OCI-LY3 (cell line): ENCODE data around the gene NUDT4B.
"Not testable (repeated sequence)": the region's sequence is repeated elsewhere in the genome, so short reads cannot be mapped to it uniquely, and the experiment has no call there.

Source experiments
- H2AFZ ChIP-seq: fragments of 200-600, 300-600 bp; shearing (Covaris generic); 2 replicates; pipeline ENCODE4 v1.6.0; 2014; ENCODE audit warnings: antibody characterized with exemption, low read depth, low read length
- H3K27ac ChIP-seq: fragments of 200-600, 300-600 bp; sonication (generic); 2 replicates; pipeline ENCODE4 v1.5.1; 2014; ENCODE audit warnings: mild to moderate bottlenecking, low read length, moderate library complexity, mixed read lengths
- H3K27me3 ChIP-seq: fragments of 200-600, 300-600 bp; sonication (generic); 2 replicates; pipeline ENCODE4 v1.6.1; 2014; ENCODE audit warnings: low read depth, low read length, mixed read lengths
- H3K36me3 ChIP-seq: fragments of 200-600, 300-600 bp; sonication (generic); replicated peaks from 2 replicates; pipeline ENCODE3; 2014; ENCODE audit warnings: low read depth, low read length, mixed read lengths
- H3K4me1 ChIP-seq: fragments of 300-600, 200-600 bp; sonication (generic); 2 replicates; pipeline ENCODE4 v1.6.1; 2014; ENCODE audit warnings: low read length, mixed read lengths
- H3K4me2 ChIP-seq: fragments of 200-600, 300-600 bp; sonication (generic); 2 replicates; pipeline ENCODE4 v1.6.1; 2014; ENCODE audit warnings: low read length, mixed read lengths
- H3K4me3 ChIP-seq: fragments of 300-600, 200-600 bp; sonication (generic); 2 replicates; pipeline ENCODE4 v1.5.1; 2014; ENCODE audit warnings: antibody characterized with exemption, mild to moderate bottlenecking, low read length, moderate library complexity
- H3K79me2 ChIP-seq: fragments of 300-600, 200-600 bp; shearing (Covaris generic); 2 replicates; pipeline ENCODE4 v1.6.1; 2014; ENCODE audit warnings: mild to moderate bottlenecking, low read length, mixed read lengths
- H3K9ac ChIP-seq: fragments of 300-600, 200-600 bp; shearing (Covaris generic); 2 replicates; pipeline ENCODE4 v1.6.0; 2014; ENCODE audit warnings: mild to moderate bottlenecking, low read length, moderate library complexity
- H3K9me3 ChIP-seq: fragments of 200-600, 300-600 bp; shearing (Covaris generic); 2 replicates; pipeline ENCODE4 v1.6.1; 2014; ENCODE audit warnings: low read length, mixed read lengths; ENCODE audit not compliant: insufficient read depth
- H4K20me1 ChIP-seq: fragments of 200-600, 300-600 bp; sonication (generic); 2 replicates; pipeline ENCODE4 v1.6.1; 2016; ENCODE audit warnings: low read length, mixed read lengths; ENCODE audit not compliant: insufficient read depth

The NUDT4B gene

DNA sequence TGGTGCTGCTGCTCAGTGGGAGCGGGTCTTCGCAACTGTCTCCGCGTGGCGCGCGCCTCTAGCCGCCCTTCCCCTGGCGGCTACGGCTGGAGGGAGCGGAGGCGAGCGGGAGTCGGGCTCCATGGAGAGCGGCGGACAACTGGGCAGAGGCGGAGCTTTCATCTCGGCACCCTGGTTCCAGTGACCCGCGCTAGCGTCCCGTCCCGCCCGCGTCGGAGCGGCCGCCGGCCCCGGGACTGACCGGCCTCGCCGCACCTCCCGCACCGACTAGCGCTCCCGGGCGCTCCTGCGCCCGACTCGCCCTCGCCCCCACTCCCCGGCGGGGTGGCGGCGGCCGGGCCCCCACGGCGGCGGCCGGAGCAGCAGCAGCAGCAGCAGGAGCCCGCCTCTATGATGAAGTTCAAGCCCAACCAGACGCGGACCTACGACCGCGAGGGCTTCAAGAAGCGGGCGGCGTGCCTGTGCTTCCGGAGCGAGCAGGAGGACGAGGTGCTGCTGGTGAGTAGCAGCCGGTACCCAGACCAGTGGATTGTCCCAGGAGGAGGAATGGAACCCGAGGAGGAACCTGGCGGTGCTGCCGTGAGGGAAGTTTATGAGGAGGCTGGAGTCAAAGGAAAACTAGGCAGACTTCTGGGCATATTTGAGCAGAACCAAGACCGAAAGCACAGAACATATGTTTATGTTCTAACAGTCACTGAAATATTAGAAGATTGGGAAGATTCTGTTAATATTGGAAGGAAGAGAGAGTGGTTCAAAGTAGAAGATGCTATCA lies at the start of gene NUDT4B:
TSS of gene NUDT4B (plus strand) at position 212 of the 772 bp plus-strand sequence. CDS start at position 391, 179 bp downstream.
- H3K4me3 ChIP-seq, H3K27ac ChIP-seq, H3K9me3 ChIP-seq, H3K9ac ChIP-seq, H4K20me1 ChIP-seq, H3K79me2 ChIP-seq, H3K27me3 ChIP-seq, H3K4me1 ChIP-seq, H2AFZ ChIP-seq, H3K36me3 ChIP-seq, H3K4me2 ChIP-seq: not testable (repeated sequence)

DNA sequence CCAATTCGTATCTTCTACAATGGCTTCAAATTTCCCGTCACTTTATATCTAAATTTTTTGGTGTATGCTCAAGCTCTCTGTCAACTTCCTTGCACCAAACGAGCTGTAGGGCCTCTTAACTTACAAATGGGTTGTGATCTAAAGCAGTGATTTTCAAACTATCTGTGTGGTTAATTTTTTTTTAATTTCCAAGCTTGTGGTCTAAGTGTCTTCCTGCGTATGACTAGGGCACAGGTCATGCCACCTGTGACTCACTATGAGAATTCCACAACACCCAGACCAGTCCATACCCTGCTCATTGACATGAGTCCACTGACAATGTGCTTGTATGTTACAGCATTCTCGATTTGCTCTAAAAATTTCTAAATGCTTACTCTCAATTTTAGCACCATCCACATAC lies 49.2 kb upstream of the NUDT4B start:
- not testable (repeated sequence) for H3K9me3 ChIP-seq, H2AFZ ChIP-seq, H3K9ac ChIP-seq, H4K20me1 ChIP-seq, H3K27ac ChIP-seq, H3K27me3 ChIP-seq, H3K36me3 ChIP-seq, H3K4me3 ChIP-seq, H3K4me2 ChIP-seq, H3K4me1 ChIP-seq, H3K79me2 ChIP-seq

DNA sequence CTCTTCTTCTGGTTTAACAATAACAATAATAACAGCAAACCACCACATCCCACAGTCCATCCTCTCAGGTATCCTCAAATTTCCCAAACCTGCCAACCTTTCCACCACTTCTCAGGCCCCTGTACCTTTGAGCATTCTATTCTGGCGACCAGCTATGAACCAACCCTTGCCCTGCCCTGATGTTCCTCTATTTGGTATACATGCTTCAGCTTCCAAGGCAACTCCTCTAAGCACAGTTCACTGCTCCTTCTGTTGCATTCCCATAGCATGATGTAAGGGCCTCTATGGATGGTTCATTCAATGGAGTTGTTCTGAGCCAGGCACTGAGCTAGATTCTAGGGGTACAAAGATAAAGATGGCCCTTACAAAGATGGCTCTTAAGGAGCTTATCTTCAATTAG lies 46.3 kb upstream of the NUDT4B start:
- H3K27ac ChIP-seq, H3K4me3 ChIP-seq, H3K36me3 ChIP-seq, H4K20me1 ChIP-seq, H3K9me3 ChIP-seq, H3K4me1 ChIP-seq, H3K27me3 ChIP-seq, H3K9ac ChIP-seq, H3K79me2 ChIP-seq, H3K4me2 ChIP-seq, H2AFZ ChIP-seq: not testable (repeated sequence)

DNA sequence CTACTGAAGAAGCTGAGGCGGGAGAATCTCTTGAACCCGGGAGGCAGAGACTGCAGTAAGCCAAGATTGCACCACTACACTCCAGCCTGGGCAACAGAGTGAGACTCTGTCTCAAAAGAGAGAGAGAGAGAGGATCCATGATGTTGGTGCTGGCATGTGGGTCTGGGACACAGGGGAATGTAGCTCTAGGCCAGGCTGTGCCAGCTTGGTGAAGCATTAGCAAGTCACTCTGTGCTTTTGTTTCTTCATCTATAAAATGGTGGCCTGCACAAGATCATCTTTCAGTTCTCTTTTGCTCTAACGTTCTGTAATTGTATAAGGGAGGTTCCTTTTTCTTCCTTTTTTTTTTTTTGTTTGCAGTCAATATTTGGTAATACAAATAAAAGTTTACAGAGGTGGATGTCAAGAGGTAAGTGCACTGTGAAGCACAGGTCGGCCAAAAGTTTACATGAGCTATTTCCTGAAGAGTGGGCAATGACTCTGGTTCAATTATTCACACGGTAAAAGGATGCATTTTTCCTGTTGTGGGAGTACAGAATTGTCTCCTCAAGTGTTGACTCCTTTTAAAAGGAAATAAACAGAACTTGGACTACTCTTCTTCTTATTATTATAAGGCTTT lies 44.5 kb upstream of the NUDT4B start:
- not testable (repeated sequence) for H3K27ac ChIP-seq, H3K4me3 ChIP-seq, H3K79me2 ChIP-seq, H2AFZ ChIP-seq, H3K9ac ChIP-seq, H3K4me2 ChIP-seq, H4K20me1 ChIP-seq, H3K4me1 ChIP-seq, H3K9me3 ChIP-seq, H3K36me3 ChIP-seq, H3K27me3 ChIP-seq

DNA sequence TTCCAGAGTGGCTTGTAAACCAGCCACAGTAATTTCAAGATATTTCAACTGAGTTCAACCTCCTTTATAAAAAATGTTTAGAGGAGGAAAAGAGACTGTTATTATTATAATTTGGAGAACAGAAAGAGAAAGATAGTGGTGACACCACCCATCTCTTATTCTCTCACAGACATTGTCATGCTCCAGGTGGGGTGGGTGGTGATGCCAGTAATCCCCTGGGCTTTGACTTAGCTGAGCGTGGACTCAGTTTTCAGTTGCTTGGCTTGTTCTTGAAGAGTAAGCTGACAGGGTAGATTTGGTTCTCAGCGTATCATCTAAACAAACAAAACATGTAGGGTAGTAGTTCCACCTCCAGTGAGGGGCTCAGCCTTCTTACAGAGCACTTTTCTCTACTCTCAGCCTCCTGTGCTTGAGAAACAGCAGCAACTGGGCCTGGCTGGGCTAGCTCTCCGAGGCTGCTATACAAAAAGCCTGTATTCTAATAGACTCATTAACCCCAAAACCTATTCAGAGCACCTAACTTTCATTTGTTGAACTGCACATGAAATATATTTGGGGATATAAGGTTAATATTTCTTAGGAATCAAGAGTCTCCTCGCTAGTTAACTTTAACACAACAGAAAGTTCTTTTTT lies 43.1 kb upstream of the NUDT4B start:
- not testable (repeated sequence) for H3K4me1 ChIP-seq, H3K9me3 ChIP-seq, H3K4me2 ChIP-seq, H3K79me2 ChIP-seq, H3K9ac ChIP-seq, H3K27ac ChIP-seq, H3K4me3 ChIP-seq, H3K27me3 ChIP-seq, H3K36me3 ChIP-seq, H2AFZ ChIP-seq, H4K20me1 ChIP-seq

DNA sequence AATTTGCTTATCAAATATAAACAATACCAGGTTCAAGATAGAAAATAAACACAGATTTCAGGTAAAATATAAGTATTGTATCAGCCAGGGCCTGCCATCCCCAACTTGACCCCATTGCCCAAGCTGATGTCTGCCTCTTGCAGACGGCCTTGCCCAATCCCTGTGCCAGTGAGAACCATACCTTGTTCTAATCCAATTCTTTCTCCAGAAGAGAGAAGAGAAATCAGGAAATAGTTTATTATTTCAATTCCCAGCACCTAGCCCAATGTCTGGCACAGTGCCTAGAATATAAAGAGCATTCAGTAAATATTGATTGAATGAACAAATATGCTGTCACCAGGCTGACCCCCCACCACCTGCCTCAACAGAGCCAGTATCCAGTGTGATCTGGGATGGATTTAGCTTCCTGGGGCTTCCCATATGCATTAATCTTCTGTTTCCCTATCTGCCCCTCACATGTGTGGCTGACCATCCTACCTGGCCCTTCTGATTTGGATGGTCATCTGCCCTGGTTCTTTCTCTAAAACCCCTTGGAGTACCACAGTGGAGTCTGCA lies 39.7 kb upstream of the NUDT4B start:
- H3K4me3 ChIP-seq, H2AFZ ChIP-seq, H3K36me3 ChIP-seq, H3K4me2 ChIP-seq, H3K9me3 ChIP-seq, H3K27me3 ChIP-seq, H4K20me1 ChIP-seq, H3K79me2 ChIP-seq, H3K4me1 ChIP-seq, H3K27ac ChIP-seq, H3K9ac ChIP-seq: not testable (repeated sequence)

DNA sequence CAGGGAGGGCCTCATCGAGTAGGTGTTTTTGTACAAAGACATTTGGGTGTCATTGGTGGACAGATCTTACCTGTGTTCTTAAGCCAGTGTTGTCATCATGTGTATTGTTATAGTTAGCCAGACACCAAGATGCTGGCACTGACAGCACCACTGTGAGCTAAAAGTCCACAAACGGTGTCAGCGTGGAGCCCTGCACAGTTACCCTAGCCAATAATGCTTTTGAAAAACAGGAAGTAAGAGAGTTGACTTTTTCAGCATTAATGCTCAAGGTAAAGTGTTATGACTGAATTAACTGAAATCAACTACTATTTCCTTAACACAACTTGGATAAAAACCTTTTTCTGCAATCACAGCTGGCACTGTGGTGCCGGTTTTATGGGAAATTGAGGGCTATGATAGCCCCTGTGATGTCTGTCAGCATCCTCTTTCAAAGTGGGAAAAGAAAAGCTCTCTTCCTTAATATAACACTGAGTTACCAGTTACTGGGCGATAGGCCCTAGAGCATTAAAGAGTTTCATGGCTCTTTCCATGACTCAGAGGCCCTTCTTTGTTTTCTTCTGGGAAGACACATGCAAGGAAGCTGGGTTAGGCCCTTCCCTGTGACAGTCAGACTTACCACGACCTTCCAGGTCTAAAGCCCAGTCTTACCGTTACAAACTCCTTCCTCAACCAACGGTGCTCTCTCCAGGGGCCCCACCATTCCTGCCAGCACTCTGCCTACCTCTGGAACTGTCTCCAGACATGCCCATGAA lies 37.6 kb upstream of the NUDT4B start:
- not testable (repeated sequence) for H3K4me2 ChIP-seq, H3K4me1 ChIP-seq, H3K9ac ChIP-seq, H3K27ac ChIP-seq, H3K79me2 ChIP-seq, H3K4me3 ChIP-seq, H3K36me3 ChIP-seq, H3K9me3 ChIP-seq, H3K27me3 ChIP-seq, H2AFZ ChIP-seq, H4K20me1 ChIP-seq

DNA sequence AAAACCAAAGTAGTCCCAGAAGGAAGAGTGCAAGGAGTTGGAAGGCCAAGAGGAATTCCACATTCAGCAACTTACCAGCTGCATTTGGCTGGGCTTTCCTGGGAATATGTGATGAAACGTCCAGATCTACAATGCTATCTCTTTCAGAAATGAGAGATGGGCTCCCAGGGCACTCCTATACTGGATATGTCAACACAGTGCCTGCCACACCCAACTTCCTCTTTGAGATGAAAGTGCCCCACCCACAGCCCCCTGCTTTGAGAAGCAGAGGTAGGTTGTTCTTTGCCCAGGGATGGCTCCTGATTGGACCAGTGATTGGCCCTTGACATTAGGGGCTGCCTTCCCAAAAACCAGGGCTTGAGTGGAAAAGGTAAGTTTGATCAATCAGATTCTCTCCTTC lies 36.2 kb upstream of the NUDT4B start:
- H3K36me3 ChIP-seq, H2AFZ ChIP-seq, H3K27me3 ChIP-seq, H4K20me1 ChIP-seq, H3K4me3 ChIP-seq, H3K9me3 ChIP-seq, H3K4me2 ChIP-seq, H3K4me1 ChIP-seq, H3K27ac ChIP-seq, H3K9ac ChIP-seq, H3K79me2 ChIP-seq: not testable (repeated sequence)

DNA sequence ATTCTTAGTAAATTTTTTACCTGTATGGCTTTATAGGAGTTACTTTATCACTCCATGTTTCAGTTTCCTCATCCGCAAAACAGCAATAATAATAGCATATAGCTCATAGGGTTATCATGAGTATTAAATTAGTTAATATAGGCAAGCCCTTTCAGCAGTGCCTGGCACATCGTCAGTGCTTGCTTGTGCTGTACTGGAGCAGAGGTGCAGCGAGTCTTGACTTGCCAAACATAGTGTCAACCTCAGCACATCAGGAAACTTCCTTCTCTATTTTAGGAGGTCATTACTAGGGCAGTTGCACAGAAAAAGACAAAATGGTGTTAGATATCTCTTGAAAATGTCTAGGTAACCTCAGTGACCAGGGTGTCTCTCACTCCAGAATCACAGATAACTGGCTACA lies 33.1 kb upstream of the NUDT4B start:
- H3K4me3 ChIP-seq, H3K36me3 ChIP-seq, H2AFZ ChIP-seq, H3K9me3 ChIP-seq, H3K79me2 ChIP-seq, H3K9ac ChIP-seq, H3K4me1 ChIP-seq, H3K27me3 ChIP-seq, H3K4me2 ChIP-seq, H3K27ac ChIP-seq, H4K20me1 ChIP-seq: not testable (repeated sequence)
